SH-SY5Y (cell line): ENCODE measurements around the gene SESN1.

Experiments used
- GATA2 ChIP-seq: IDR thresholded peaks from 2 replicates; pipeline ENCODE4 v1.6.1; 2011; ENCODE audit warnings: mild to moderate bottlenecking, low read depth, low read length
- GATA3 ChIP-seq: IDR thresholded peaks from 2 replicates; pipeline ENCODE4 v1.6.1; 2011; ENCODE audit warnings: low read depth, mild to moderate bottlenecking, low read length, moderate library complexity

DNA sequence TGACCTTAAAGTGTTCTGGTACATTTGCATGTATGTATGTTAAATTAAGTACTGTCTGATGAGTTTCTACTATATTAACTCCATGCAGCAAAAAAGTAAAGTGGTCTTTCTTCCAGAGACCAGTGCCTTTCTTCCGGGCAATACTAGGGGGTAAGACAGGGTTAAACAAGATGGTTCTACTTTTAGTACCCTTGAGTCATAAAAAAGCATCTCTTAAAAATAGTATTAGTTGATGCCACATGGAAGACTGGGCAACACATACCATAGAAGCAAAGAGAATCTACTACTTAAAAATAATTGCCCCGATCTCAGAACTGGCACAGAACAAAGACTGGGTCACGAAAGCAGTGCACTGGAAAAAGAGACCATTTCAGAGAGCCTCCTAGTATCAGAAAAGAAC is 66.2 kb downstream of the SESN1 start:
- no peak for TF ChIP-seq GATA2
- no peak for TF ChIP-seq GATA3
